Loucy (cell line): ENCODE results near the gene KDSR.

Experiments
- H2AFZ ChIP-seq: fragments of 200-600 bp; sonication (generic); 2 replicates; pipeline ENCODE4 v1.6.0; 2016; ENCODE audit warnings: antibody characterized with exemption, mild to moderate bottlenecking, low read length, moderate library complexity
- H3F3A ChIP-seq: fragments of 200-600 bp; 2 replicates; pipeline ENCODE4 v1.6.0; 2016; ENCODE audit warnings: antibody characterized with exemption, low read depth, mild to moderate bottlenecking
- H3K27me3 ChIP-seq: fragments of 200-600 bp; sonication (generic); 2 replicates; pipeline ENCODE4 v1.6.1; 2014; ENCODE audit warnings: low read length, mild to moderate bottlenecking; ENCODE audit not compliant: insufficient read depth, poor library complexity, severe bottlenecking
- H3K36me3 ChIP-seq: fragments of 200-600 bp; sonication (generic); 2 replicates; pipeline ENCODE4 v1.6.1; 2016; ENCODE audit warnings: low read length; ENCODE audit not compliant: insufficient read depth
- H3K4me1 ChIP-seq: fragments of 200-600 bp; sonication (generic); 2 replicates; pipeline ENCODE4 v1.5.1; 2014; ENCODE audit warnings: low read length, mild to moderate bottlenecking; ENCODE audit not compliant: insufficient read depth, poor library complexity, severe bottlenecking
- H3K4me2 ChIP-seq: fragments of 200-600 bp; sonication (generic); 2 replicates; pipeline ENCODE4 v1.6.0; 2014; ENCODE audit warnings: antibody characterized with exemption, low read length, low read depth, mild to moderate bottlenecking; ENCODE audit not compliant: poor library complexity, severe bottlenecking
- H3K4me3 ChIP-seq: fragments of 200-600 bp; sonication (generic); 2 replicates; pipeline ENCODE4 v1.5.1; 2014; ENCODE audit warnings: low read length, mild to moderate bottlenecking, mixed read lengths; ENCODE audit not compliant: poor library complexity, severe bottlenecking
- H3K79me2 ChIP-seq: fragments of 200-600 bp; sonication (generic); 2 replicates; pipeline ENCODE4 v1.6.1; 2014; ENCODE audit warnings: low read length; ENCODE audit not compliant: insufficient read depth
- H3K9ac ChIP-seq: fragments of 200-600 bp; sonication (generic); 2 replicates; pipeline ENCODE4 v1.6.0; 2014; ENCODE audit warnings: mild to moderate bottlenecking, low read depth, low read length, moderate library complexity; ENCODE audit not compliant: poor library complexity, severe bottlenecking
- H3K9me2 ChIP-seq: fragments of 200-600 bp; sonication (generic); replicated peaks from 2 replicates; pipeline ENCODE4 v1.6.1; 2016; ENCODE audit warnings: low read depth, low read length, mixed read lengths
- H3K9me3 ChIP-seq: fragments of 200-600 bp; sonication (generic); 2 replicates; pipeline ENCODE4 v1.6.1; 2014; ENCODE audit warnings: mild to moderate bottlenecking, antibody characterized with exemption, low read length, low read depth; ENCODE audit not compliant: insufficient read depth
- H4K20me1 ChIP-seq: fragments of 200-600 bp; sonication (generic); 2 replicates; pipeline ENCODE4 v1.6.0; 2014; ENCODE audit warnings: antibody characterized with exemption, low read length, mild to moderate bottlenecking; ENCODE audit not compliant: insufficient read depth, poor library complexity, severe bottlenecking
- EZH2phosphoT487 ChIP-seq: fragments of 200-600 bp; IDR thresholded peaks from 2 replicates; pipeline ENCODE4 v1.6.1; 2018; ENCODE audit warnings: antibody characterized with exemption, mild to moderate bottlenecking, moderate library complexity, borderline replicate concordance
- TF ChIP-seq, protein P1 (sequence below): fragments of 200-600 bp; sonication (generic); conservative IDR thresholded peaks from 2 replicates; pipeline ENCODE4 v1.5.1; 2014; ENCODE audit warnings: mild to moderate bottlenecking, antibody characterized with exemption, low read length

The KDSR gene

DNA sequence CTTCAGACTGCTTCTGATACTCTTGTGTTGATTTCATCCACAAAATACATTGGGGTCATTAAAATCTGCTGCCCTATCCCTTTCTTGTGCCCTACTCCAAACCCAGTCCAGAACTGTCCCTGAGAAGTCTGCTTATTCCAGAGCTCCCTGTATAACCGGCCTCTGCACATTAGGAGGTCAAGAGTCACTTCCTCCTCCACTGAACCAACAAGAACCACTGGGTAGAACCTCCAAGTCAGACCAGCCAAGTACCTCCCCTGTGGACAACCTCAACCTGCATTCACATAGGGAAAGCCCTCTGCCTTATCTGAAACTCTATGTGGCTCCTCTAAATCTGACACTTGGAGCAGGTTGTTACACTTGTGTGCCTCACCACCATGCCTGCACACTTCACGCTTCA is 22.1 kb downstream of the KDSR start:
- Histone ChIP-seq H4K20me1 (no peaks in the 10 kb centered on the region), H3K4me3 (no peak overlapping the region), H3K36me3 (peaks cover 33% of the 10 kb centered on the region; the same call in 1 of the 2 replicates), H3F3A (no peaks in the 10 kb centered on the region), H3K27me3 (no peaks in the 10 kb centered on the region), H3K9ac (no peak overlapping the region), H3K4me1 (no peaks in the 10 kb centered on the region), H3K4me2 (no peak overlapping the region), H3K79me2 (no peaks in the 10 kb centered on the region), H2AFZ (no peak overlapping the region), H3K9me2 (no peaks in the 10 kb centered on the region), H3K9me3 (no peaks in the 10 kb centered on the region)
- TF ChIP-seq, protein P1, sequence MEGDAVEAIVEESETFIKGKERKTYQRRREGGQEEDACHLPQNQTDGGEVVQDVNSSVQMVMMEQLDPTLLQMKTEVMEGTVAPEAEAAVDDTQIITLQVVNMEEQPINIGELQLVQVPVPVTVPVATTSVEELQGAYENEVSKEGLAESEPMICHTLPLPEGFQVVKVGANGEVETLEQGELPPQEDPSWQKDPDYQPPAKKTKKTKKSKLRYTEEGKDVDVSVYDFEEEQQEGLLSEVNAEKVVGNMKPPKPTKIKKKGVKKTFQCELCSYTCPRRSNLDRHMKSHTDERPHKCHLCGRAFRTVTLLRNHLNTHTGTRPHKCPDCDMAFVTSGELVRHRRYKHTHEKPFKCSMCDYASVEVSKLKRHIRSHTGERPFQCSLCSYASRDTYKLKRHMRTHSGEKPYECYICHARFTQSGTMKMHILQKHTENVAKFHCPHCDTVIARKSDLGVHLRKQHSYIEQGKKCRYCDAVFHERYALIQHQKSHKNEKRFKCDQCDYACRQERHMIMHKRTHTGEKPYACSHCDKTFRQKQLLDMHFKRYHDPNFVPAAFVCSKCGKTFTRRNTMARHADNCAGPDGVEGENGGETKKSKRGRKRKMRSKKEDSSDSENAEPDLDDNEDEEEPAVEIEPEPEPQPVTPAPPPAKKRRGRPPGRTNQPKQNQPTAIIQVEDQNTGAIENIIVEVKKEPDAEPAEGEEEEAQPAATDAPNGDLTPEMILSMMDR: no peak
- TF ChIP-seq EZH2phosphoT487: no peak

GRCh38 chr18:63344263-63344662 is 22.7 kb downstream of the KDSR start:
- Histone ChIP-seq H3K79me2 (no peaks in the 10 kb centered on the region), H3F3A (no peaks in the 10 kb centered on the region), H3K27me3 (no peaks in the 10 kb centered on the region), H3K4me2 (no peak overlapping the region), H3K9me2 (no peaks in the 10 kb centered on the region), H3K9me3 (no peaks in the 10 kb centered on the region), H3K36me3 (peaks cover 27% of the 10 kb centered on the region; the same call in 1 of the 2 replicates), H3K9ac (no peak overlapping the region), H2AFZ (no peak overlapping the region), H4K20me1 (no peaks in the 10 kb centered on the region), H3K4me3 (no peak overlapping the region), H3K4me1 (no peaks in the 10 kb centered on the region)
- no peak for TF ChIP-seq EZH2phosphoT487
- TF ChIP-seq, protein P1: no peak

DNA sequence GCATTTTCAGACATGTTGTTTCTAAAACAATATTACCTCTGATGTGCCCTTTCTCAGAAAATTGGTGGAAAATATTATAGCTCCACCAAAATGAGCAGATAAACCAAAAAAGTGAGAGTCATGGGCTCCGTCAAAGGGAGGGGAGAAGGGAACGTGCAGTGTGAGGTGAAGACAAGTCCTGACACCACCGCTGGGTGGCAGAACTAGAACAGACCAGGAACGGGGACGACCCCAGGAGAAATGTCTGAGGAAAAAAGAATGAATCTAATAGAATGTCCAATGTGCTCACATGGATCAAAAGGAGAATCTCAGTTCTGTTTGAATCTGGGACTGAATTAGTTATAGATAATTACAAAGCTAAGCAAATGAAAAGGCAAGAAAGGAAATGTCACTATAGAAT is 24.8 kb downstream of the KDSR start:
- no peaks in the 10 kb centered on the region for H3F3A ChIP-seq
- H3K4me1 ChIP-seq: no peaks in the 10 kb centered on the region
- H3K9me3 ChIP-seq: no peaks in the 10 kb centered on the region
- no peaks in the 10 kb centered on the region for H3K79me2 ChIP-seq
- H3K4me2 ChIP-seq: no peak overlapping the region
- TF ChIP-seq EZH2phosphoT487: no peak
- TF ChIP-seq, protein P1: peak; percentile 67
- no peaks in the 10 kb centered on the region for H3K27me3 ChIP-seq
- no peak overlapping the region for H2AFZ ChIP-seq
- no peaks in the 10 kb centered on the region for H3K9me2 ChIP-seq
- no peaks in the 10 kb centered on the region for H4K20me1 ChIP-seq
- H3K4me3 ChIP-seq: no peak overlapping the region
- peaks cover 27% of the 10 kb centered on the region; the same call in 1 of the 2 replicates for H3K36me3 ChIP-seq
- no peak overlapping the region for H3K9ac ChIP-seq
